ENCODE measurements around the gene MEMO1. TPM values are rescaled to one million over a fixed set of nuclear protein-coding genes. Genes with fewer than 3 reads are reported as not detected.
"Not testable (repeated sequence)": the region's sequence is repeated elsewhere in the genome, so short reads cannot be mapped to it uniquely, and the experiment has no call there.

Gene MEMO1
- total RNA-seq, 2 donors from 2014 or later, result 25.3 to 27.2 TPM

DNA sequence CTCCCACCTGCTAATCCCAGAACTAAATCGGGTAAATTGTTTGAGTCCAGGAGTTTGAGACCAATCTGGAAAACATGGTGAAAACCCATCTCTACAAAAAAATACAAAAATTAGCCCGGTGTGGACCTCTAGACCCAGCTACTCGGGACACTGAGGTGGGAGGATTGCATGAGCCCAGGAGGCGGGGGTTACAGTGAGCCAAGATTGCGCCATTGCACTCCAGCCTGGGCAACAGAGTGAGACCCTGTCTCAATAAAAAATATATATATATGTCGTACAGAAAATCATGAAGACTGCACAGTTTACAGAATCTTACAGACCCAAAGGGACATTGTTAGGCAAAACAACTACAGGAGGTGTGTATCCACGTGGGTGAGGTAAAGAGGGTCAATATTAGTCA is 32.8 kb upstream of the MEMO1 start:
- no peaks in the 10 kb centered on the region for H3K36me3 ChIP-seq
- H3K9me3 ChIP-seq, result no peaks in the 10 kb centered on the region
- TF ChIP-seq, protein P1, sequence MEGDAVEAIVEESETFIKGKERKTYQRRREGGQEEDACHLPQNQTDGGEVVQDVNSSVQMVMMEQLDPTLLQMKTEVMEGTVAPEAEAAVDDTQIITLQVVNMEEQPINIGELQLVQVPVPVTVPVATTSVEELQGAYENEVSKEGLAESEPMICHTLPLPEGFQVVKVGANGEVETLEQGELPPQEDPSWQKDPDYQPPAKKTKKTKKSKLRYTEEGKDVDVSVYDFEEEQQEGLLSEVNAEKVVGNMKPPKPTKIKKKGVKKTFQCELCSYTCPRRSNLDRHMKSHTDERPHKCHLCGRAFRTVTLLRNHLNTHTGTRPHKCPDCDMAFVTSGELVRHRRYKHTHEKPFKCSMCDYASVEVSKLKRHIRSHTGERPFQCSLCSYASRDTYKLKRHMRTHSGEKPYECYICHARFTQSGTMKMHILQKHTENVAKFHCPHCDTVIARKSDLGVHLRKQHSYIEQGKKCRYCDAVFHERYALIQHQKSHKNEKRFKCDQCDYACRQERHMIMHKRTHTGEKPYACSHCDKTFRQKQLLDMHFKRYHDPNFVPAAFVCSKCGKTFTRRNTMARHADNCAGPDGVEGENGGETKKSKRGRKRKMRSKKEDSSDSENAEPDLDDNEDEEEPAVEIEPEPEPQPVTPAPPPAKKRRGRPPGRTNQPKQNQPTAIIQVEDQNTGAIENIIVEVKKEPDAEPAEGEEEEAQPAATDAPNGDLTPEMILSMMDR (IDR thresholded peaks at IDR 0.05), result no peak
- ATAC-seq (ENCODE audit: insufficient number of reproducible peaks, low FRiP score, low read depth), result no peak
- no peak overlapping the region for H3K4me3 ChIP-seq
- H3K4me1 ChIP-seq (ENCODE audit: control insufficient read depth in 1 of 2, low read depth in 2 of 2), result peaks cover 5 to 9% of the 10 kb centered on the region in 2 donors
- H3K27ac ChIP-seq, result no peak overlapping the region
- no peak for DNase-seq (ENCODE audit: low spot score)
- no peaks in the 10 kb centered on the region for H3K27me3 ChIP-seq (replicated peaks; ENCODE audit: insufficient read depth)

GRCh38 chr2:32039447-32040219 is 28.8 kb upstream of the MEMO1 start, which contains the start of gene DPY30:
DPY30 (minus strand) TSS chr2:32039805; CDS start chr2:32039456, 349 bp downstream.
- peak; percentile 76 for DNase-seq (ENCODE audit: low spot score)
- Histone ChIP-seq H3K4me1 (ENCODE audit: control insufficient read depth in 1 of 2, low read depth in 2 of 2) (peaks cover 7 to 9% of the 10 kb centered on the region in 2 donors), H3K27ac (peak within 1 kb of the TSS; percentile 73 to 75), H3K36me3 (no peaks in the 10 kb centered on the region), H3K4me3 (peak within 1 kb of the TSS; percentile 92), H3K27me3 (replicated peaks; ENCODE audit: insufficient read depth) (no peaks in the 10 kb centered on the region), H3K9me3 (no peaks in the 10 kb centered on the region)
- peak; percentile 67 for ATAC-seq (ENCODE audit: insufficient number of reproducible peaks, low FRiP score, low read depth)
- TF ChIP-seq, protein P1 (IDR thresholded peaks at IDR 0.05), result no peak

- H3K9me3 ChIP-seq; H3K27me3 ChIP-seq (replicated peaks; ENCODE audit: insufficient read depth); H3K4me3 ChIP-seq; ATAC-seq (ENCODE audit: insufficient number of reproducible peaks, low FRiP score, low read depth); H3K4me1 ChIP-seq (ENCODE audit: control insufficient read depth in 1 of 2, low read depth in 2 of 2); H3K27ac ChIP-seq; DNase-seq (ENCODE audit: low spot score); H3K36me3 ChIP-seq: not testable (repeated sequence)
Observed at GRCh38 chr2:32034198-32034887, 23.5 kb upstream of the MEMO1 start.

- not testable (repeated sequence) for H3K9me3 ChIP-seq; H3K4me3 ChIP-seq; ATAC-seq (ENCODE audit: insufficient number of reproducible peaks, low FRiP score, low read depth); DNase-seq (ENCODE audit: low spot score); H3K27me3 ChIP-seq (replicated peaks; ENCODE audit: insufficient read depth); H3K4me1 ChIP-seq (ENCODE audit: control insufficient read depth in 1 of 2, low read depth in 2 of 2); H3K27ac ChIP-seq
- peaks cover 19% of the 10 kb centered on the region for H3K36me3 ChIP-seq
Observed at GRCh38 chr2:32018789-32019482, 8.1 kb upstream of the MEMO1 start.

GRCh38 chr2:32012872-32013271 is 2.1 kb upstream of the MEMO1 start:
- Histone ChIP-seq H3K27me3 (replicated peaks; ENCODE audit: insufficient read depth) (no peaks in the 10 kb centered on the region), H3K36me3 (peaks cover 10% of the 10 kb centered on the region), H3K4me1 (ENCODE audit: control insufficient read depth in 1 of 2, low read depth in 2 of 2) (peaks cover 4 to 18% of the 10 kb centered on the region in 2 donors), H3K4me3 (no peak overlapping the region), H3K27ac (no peak overlapping the region), H3K9me3 (no peaks in the 10 kb centered on the region)
- TF ChIP-seq, protein P1 (IDR thresholded peaks at IDR 0.05), result no peak
- DNase-seq (ENCODE audit: low spot score), result no peak
- ATAC-seq (ENCODE audit: insufficient number of reproducible peaks, low FRiP score, low read depth), result no peak

All from thoracic aorta (tissue), 2 donors.